Stimulated activated CD8-positive, alpha-beta memory T cell treated with anti-CD3 and anti-CD28 coated beads, Interleukin-4, amount 100 ng/mL, for 24 hours (primary cell): ENCODE results near the gene SLC35G6.
"Not testable (repeated sequence)": the region's sequence is repeated elsewhere in the genome, so short reads cannot be mapped to it uniquely, and the experiment has no call there.

Experiments used
- DNase-seq: peaks from one replicate; pipeline ENCODE4 v3.0.0-alpha.2; 2020; ENCODE audit warnings: low read depth

SLC35G6 gene

DNA sequence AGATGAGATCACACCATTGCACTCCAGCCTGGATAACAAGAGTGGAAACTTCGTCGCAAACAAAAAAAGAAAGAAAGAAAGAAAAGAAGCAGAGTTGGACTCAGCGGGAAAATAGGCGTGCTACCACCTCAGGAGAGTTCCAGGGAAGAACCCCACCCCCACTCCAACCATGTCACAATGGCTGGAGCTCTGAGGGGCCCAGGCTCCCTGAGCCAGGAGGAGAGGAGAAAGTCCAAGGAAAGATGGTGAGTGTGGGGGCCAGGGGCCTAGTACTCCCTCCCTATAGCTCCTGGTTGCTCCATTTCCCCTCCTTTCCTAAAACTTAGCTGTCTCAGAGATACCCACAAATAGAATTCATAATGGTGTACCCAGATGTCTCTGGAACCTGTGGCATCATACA, at the start of gene SLC35G6:
SLC35G6 (plus strand) TSS at position 172 of the 400 bp plus-strand sequence; CDS start at position 243, 71 bp downstream.
- DNase-seq: not testable (repeated sequence)

DNA sequence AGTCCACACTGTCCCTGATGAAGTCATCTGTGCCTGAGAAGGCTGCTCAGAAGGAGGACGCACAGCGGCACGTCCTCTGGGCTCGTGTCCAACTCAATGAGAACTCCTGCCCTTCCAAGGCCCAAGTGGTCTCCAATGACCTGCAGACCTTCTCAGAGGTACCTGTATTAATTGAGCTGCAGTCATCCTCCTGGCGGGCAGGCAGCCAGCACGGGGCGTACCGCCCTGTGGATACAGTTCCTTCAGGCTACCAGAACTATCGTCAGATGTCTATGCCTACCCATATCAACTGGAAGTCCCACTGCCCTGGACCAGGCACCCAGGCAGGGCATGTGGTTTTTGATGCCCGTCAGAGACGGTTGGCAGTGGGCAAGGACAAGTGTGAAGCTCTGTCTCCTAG, 49.0 kb upstream of the SLC35G6 start:
- no peak for DNase-seq

DNA sequence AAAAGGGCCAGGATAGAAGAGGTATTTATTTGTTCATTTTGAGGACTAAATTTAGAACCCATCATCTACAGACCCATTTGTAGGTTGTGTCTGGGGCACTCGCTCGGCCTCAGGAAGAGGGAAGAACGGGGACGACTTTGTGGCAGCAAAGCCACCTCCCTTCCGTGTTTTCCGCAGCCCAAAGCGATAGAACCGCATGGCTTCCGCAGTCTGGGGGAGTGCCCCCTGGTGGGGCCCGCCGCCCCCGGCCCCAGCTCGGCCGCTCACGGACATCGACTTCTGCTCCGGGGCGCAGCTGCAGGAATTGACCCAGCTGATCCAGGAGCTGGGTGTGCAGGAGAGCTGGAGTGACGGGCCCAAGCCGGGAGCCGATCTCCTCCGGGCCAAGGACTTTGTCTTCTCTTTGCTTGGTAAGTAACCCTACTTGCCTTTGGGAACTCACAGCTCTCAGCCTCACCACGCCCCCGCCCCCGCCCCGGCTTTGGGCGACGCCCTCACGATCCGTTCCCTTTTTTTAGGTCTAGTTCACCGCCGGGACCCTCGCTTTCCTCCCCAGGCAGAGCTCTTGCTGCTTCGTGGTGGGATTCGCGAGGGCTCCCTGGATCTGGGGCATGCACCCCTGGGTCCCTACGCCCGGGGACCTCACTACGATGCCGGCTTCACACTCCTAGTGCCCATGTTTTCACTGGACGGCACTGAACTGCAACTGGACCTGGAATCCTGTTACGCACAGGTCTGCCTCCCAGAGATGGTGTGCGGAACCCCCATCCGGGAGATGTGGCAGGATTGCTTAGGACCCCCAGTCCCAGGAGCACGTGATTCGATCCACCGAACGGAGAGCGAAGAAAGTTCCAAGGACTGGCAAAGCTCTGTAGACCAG, 45.3 kb upstream of the SLC35G6 start:
- no peak for DNase-seq

DNA sequence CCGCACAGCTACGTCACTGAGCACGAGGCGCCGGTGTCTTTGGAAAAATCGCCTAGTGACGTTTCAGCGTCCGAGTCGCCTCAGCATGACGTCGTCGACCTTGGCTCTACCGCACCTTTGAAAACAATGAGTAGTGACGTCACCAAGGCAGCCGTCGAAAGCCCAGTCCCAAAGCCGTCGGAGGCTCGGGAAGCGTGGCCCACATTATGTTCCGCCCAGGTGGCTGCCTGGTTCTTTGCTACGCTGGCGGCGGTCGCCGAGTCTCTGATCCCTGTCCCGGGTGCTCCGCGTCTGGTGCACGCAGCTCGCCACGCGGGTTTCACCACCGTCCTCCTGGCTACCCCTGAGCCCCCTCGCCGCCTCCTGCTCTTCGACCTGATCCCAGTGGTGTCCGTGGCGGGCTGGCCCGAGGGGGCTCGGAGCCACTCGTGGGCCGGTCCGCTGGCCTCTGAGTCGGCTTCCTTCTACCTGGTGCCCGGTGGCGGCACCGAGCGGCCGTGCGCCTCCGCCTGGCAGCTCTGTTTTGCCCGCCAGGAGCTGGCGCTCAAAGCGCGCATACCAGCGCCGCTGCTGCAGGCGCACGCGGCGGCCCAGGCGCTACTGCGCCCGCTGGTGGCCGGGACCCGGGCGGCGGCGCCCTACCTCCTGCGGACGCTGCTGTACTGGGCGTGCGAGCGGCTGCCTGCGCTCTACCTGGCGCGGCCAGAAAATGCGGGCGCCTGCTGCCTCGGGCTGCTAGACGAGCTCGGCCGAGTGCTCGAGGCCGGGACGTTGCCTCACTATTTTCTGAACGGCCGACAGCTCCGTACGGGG, 44.5 kb upstream of the SLC35G6 start:
- peak; percentile 70 for DNase-seq

DNA sequence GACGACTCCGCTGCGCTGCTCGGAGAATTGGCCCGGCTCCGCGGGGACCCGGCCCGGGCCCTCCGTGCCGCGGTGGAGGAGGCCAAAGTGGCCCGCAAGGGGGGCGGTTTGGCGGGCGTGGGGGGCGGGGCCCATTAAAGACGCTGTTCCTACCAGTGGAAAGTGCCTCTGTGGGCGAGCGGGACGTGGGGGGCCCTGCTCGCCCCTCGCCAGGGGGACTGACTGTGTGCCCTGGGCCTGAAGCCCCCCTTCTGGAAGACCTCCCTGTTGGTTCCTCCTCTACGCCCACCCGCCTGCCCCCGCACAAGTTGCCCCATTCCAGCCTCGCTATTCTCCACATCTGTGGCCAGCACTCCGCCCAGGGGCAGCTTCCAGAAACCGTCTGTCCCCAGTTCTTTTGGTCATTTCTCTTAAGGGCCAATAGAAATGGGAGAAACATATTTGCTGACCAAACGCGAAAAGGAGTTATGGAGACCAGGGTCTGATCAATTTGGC, 43.8 kb upstream of the SLC35G6 start:
- DNase-seq: no peak

DNA sequence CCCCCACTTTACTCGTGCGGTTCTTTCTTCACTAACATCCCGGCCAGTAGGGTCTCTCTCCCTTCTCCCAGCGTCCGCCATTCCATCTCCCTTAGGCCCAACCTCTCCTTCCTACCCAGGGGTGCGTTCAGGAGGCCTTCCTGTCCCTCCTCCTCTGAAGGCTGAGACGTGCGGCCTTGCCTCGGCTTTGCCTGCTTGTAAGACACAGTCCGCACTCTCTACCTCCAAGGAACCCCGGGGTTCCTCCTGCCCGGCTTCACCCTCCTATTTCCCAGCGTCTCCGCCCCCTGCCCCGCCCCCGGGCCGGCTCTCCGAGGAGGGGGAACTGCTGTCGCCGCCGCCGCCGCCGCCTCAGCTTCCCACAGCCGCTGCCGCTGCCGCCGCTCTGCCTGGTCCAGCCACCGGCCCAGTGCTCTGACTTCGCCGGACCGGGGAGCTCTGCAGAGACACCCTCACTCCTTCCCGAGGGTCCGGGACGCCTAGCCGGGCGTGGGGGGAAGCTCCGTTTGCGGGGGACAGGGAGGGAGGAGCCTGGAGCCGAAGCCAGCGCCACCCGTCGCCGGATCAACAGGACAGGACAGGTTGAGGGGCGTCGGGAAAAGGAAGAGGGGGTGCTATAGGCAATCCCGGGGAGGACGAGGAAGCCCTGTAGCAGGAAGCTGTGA, 43.2 kb upstream of the SLC35G6 start:
- peak; percentile 56 for DNase-seq

DNA sequence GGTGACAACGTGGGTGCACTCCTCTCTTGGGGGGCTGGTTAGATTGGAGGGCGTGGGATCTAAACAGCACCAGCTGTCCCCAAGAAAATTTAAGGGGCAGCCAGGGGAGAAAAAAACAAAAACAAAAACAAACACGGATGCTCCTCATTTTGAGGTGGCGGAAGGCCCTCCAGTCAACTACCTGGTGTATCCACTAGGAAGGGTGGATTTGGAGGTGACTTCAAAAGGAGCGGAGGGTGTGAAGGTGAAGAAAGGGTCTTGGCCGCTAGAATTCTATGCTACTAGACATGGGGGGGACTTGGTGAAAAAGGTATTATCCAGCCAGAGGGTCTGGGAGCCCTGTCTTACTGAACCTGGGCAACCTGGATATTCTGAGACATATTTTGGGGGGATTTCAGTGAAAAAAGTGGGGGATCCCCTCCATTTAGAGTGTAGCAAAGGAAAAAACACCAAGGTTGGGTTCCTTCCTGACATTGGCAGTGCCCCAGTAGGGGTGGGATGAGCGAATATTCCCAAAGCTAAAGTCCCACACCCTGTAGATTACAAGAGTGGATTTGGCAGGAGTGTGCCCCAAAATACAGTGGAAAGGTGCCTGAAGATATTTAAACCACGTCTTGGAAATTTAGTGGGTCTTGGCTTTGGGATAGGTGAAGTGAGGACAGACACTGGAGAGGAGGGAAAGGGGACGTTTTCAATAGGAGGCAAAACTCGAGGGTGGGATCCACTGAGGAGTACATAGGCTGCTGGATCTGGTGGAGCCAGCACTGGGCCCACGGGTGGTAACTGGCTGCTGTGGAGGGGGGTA, 42.4 kb upstream of the SLC35G6 start:
- no peak for DNase-seq

DNA sequence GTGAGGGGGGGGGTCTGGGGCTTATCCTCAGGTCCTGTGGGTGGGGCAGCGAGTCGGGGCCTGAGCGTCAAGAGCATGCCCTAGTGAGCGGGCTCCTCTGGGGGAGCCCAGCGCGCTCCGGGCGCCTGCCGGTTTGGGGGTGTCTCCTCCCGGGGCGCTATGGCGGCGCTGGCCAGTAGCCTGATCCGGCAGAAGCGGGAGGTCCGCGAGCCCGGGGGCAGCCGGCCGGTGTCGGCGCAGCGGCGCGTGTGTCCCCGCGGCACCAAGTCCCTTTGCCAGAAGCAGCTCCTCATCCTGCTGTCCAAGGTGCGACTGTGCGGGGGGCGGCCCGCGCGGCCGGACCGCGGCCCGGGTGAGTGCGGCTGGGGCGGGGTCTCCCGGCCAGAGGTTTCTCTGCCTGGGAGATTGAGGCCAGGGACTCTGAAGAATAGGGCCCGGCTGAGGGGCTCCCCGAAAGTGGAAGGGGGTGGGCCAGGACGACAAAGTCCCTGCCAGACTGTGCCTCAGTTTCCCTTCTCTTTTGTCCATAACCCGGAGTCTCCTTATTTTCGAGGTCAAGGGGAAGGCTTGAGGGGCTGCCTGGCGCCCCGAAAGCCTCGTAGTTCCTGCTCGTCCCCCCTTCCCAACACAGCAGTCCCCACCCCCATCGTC, 41.7 kb upstream of the SLC35G6 start, which contains the start of gene FGF11:
FGF11 (plus strand) TSS at position 51 of the 651 bp plus-strand sequence; CDS start at position 160, 109 bp downstream.
- DNase-seq: no peak

DNA sequence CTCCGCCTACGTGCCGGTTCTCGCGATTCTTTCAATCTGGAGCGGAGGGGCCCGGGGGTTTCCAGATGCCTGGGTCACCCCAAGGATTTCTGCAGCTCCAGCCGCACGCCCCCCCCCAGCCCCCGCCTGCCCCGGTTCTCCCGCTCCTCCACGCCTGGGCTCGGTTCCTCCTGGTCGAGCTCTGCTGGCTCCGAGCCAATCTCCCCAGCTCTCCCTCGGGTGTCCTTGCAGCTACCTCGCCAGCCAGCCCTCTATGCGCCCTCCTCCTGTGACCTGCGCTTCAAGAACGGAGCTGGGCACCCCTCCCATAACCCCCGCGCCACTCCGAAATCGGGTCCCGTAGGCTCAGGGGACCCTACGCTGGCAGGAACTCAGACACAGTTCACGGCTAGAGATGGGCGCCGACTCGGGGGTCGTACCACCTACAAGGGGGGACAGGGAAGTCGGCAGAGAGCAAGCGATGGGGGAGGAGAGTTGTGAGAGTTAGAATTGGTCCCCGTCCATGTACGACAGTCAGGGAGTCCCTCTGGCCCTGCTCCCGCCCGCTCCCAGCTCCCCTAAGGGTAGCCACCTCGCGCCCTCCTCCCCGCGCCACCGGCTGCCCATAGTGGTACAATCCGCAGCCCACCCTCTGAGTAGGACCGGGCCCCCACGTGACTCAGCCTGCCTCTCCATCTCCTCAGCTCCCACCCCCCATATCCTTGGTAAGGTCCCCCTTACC, 41.0 kb upstream of the SLC35G6 start:
- no peak for DNase-seq

DNA sequence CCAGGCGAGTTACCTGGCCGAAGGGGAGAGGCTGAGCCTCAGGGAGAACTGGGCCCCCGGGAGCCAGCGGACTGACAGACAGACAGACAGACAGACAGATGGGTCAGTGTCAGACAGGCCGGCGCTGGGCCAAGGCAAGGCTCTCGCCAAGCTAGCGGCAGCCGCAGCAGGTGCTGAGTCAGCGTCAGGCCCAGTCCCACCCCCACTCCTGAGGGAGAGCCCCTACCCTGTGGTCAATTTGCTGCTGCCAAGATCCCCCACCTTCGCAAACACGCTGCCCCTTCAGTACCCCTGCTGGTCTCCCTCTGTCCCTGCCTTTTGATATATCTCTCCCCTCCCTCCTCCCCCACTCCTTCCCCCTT, 40.4 kb upstream of the SLC35G6 start:
- DNase-seq: no peak

DNA sequence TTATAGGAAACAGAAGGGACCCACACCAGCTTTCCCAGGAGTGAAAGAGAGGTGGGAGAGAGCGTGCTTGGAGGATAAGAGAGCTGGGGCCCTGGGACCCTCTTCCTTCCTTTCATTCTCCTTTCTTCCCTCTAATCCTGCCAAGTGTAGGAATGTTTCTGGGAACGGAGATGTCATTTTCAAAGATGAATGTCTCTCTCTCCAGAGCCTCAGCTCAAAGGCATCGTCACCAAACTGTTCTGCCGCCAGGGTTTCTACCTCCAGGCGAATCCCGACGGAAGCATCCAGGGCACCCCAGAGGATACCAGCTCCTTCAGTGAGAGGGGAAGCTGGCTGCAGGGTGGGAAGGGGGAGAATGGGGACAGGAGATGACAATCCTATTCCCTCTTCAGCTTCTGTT, 40.0 kb upstream of the SLC35G6 start:
- DNase-seq: no peak

DNA sequence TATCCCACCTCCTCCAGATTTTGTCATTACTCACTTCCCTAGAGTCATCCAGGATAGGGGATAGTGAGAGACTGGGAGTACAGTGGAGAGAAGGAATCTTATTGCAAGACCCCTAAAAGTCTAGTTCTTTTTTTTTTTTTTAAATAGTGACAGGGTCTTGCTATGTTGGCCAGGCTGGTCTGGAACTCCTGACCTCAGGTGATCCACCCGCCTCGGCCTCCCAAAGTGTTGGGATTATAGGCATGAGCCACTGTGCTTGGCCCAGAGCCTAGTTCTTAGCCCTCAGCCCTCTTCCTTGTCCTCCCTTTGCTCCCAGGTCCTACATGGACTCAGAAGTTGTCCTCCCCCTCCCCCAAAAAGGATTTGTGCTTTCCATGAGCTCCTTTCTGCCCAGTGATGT, 39.1 kb upstream of the SLC35G6 start:
- no peak for DNase-seq

DNA sequence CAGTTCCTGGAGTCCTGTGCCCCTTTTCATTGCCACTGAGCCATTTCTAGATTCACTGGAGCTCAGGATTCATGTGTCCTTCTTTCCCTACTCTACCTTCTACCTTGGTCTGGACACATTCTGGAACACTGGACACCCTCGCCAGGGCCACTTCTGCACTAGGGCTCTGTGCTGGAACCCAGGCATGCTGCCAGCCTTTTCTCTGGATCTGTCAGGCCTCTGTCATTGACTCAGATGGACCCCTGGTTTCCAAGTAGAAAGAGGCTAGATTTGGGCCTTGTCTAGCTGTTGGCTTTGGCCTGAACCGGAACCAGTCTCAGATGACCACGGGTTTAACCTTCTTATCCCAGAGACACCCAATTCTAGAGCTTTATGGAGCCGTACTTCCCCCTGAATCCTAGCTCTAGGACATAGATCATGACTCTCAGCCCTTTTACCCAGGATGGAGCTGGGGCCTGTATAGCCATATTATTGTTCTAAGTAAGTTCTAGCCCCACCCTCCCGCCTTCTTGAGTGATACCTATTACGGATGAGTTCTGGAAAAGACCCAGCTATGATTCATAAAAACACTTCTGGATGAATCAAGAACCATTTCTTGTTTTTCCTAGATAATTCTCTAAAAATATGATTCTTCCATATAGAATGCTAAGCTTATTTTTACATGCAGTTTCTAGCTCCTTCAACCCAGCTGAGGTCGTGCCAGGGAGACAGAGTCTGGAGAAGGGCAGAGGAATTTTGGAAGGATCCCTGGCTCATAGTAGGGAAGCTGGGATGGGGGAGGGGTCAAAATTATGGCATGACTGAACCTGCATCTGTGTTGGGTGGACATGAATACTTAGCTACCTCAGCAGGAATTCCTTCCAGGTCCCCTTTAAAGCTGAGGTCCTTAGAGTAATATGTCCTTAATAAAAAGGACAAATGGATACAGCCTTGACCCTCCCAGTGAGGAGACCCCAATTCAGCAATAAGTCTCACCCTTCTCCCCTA, 37.5 kb upstream of the SLC35G6 start:
- DNase-seq: no peak

DNA sequence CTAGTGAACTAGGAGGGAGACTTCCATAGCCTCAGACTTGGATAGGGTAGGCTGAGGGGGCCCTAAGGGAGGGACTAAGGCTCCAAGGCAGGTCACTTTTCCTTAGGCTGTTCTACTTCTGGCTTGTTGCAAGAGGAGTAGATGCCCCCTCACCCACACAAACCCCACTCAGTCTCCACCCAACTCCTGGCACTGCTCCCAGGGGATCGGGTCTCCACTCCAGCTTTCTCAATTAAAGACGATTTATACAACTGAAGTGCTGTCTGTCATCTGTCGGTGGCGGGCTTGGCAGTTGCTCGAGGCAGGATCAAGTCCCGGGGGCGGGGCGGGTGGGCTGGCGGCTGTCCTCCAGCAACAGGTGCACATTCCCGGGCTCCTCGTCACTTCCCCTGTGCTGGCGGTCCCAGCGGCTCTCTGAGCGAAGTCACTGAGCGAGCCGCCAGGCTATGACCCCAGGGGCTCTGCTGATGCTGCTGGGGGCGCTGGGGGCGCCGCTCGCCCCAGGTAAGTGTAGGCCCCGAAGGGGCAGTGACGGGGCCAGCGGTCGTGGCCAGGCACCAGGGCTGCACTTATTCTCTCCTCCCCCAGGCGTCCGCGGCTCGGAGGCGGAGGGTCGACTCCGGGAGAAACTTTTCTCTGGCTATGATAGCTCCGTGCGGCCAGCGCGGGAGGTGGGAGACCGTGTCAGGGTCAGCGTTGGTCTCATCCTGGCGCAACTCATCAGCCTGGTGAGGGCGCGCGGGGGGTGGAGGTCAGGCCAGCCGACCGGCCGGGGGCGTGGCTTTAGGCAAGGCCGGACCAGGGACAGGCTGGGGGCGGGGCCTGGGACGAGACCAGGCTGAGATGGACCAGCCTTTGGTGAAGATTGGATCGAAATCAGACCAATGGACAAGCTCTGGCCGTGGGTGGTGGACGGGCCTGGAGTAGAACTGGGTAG, 36.3 kb upstream of the SLC35G6 start, which contains the start of gene CHRNB1:
CHRNB1 (plus strand) TSS at position 380 of the 937 bp plus-strand sequence; CDS start at position 447, 67 bp downstream.
- DNase-seq: no peak

DNA sequence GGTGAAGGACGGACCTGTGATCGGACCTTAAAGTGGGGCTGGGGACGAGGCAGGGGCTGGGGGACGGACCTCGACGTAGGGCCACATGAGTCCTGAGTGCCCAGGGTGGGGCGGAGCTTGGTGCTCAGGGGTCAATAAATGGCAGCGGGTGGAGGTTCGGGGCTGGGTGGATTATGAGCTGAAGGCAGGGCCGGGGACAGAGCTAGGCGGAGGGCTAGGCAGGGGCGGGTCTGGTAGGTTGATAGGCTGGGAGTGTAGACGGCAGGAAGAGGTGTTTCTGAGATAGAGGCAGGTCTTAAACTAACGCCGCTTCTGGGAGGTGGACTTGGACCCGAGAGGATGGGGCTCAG, 35.7 kb upstream of the SLC35G6 start:
- DNase-seq: no peak

DNA sequence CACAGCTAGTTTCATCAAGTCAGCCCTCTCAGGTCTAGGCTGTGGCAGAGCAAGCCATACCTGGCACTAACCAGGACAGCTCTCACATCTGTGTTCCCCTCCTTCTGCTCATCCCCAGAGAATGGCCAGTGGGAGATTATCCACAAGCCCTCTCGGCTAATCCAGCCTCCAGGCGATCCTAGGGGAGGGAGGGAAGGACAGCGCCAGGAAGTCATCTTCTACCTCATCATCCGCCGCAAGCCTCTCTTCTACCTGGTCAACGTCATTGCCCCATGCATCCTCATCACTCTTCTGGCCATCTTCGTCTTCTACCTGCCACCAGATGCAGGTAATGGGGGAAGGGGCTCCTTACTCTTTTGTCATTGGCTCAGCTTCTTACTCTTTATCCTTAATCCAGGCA, 32.8 kb upstream of the SLC35G6 start:
- no peak for DNase-seq

DNA sequence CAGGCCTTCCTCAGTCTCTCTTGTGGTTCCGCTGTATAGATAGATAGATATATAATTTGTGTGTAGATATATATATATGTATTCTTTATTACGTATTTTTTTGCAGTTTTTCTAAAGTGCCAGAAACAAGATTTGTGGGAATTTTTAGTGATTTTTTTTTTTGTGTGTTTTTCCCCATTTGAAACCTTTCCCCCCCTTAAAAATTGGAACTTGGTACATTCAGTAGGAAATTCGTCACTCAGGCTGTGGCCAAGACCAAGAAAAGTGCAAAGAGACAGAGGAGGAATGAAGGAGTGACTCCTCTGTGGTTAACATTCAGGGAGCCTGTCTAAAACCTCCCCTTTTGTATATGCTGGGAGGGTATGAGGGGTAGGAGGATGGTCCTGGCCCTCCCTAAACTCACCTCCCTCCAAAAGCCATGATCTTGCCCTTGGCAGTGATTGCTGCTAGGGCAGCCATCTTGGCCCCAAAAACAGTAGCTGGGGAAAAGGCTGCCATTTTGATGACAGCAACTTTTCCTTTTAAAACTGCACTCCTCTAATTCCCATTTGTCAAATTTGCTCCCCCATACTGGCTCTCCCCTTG, 21.2 kb upstream of the SLC35G6 start:
- no peak for DNase-seq
